Measurements from ENCODE around the gene NFATC2. TPM values are rescaled to one million over a fixed set of nuclear protein-coding genes. Genes with fewer than 3 reads are reported as not detected.

Gene NFATC2
- total RNA-seq, 1 donor, result 0.36 TPM

DNA sequence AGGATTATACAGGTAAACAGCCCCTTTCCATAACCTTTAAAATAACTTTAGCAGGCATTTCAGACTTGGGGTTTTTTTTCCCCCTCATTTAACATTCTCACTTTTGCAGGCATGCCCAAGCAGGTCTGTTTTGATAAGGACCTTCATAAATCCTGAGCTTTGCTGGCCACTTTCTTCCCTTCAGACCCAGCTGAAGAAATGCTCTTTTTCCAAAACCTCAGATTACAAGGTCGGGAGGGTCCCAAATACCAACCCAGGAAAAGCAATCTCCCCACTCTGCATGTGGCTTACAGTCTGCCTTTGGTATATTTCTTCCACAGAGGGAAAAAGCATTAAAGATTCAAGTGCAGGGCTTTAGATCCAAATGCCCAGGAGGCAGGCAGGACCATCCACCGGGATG is 6.8 kb downstream of the NFATC2 start:
- Histone ChIP-seq H3K4me3 (ENCODE audit: insufficient read depth, low read length) (no peak overlapping the region), H2AFZ (ENCODE audit: low read length) (no peak overlapping the region), H3K27ac (ENCODE audit: low read depth, low read length) (no peak overlapping the region), H3K36me3 (ENCODE audit: insufficient read depth, low read length) (no peaks in the 10 kb centered on the region), H3K4me2 (ENCODE audit: insufficient read depth, low read length) (no peak overlapping the region), H3K4me1 (ENCODE audit: insufficient read depth, low read length) (peaks cover 21% of the 10 kb centered on the region), H3K27me3 (ENCODE audit: insufficient read depth, low read length) (peaks cover 4% of the 10 kb centered on the region), H4K20me1 (ENCODE audit: insufficient read depth, low read length) (no peaks in the 10 kb centered on the region), H3K9me3 (ENCODE audit: low read depth, low read length) (no peaks in the 10 kb centered on the region), H3K79me2 (ENCODE audit: insufficient read depth, low read length) (no peaks in the 10 kb centered on the region)
- no peak for DNase-seq (ENCODE audit: insufficient read length, low spot score, missing footprints)
- TF ChIP-seq, protein P1, sequence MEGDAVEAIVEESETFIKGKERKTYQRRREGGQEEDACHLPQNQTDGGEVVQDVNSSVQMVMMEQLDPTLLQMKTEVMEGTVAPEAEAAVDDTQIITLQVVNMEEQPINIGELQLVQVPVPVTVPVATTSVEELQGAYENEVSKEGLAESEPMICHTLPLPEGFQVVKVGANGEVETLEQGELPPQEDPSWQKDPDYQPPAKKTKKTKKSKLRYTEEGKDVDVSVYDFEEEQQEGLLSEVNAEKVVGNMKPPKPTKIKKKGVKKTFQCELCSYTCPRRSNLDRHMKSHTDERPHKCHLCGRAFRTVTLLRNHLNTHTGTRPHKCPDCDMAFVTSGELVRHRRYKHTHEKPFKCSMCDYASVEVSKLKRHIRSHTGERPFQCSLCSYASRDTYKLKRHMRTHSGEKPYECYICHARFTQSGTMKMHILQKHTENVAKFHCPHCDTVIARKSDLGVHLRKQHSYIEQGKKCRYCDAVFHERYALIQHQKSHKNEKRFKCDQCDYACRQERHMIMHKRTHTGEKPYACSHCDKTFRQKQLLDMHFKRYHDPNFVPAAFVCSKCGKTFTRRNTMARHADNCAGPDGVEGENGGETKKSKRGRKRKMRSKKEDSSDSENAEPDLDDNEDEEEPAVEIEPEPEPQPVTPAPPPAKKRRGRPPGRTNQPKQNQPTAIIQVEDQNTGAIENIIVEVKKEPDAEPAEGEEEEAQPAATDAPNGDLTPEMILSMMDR (IDR thresholded peaks at IDR 0.05; ENCODE audit: extremely low read depth, low read depth, low read length), result no peak

DNA sequence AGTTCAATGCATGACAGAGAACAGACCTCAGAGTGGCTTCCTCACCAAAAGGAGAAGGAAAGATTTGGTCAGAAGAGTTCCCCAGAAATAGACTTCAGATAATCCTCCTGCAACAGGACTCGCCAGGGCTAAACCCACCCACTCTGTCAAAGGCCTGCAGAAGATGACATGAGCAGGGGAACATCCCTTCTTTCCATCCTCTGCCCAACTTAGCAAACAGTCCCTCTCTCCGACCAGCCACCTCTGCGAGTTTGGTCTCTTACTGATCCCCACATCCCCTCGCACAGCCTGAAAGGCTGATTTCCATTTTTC is 7.5 kb downstream of the NFATC2 start:
- TF ChIP-seq, protein P1 (IDR thresholded peaks at IDR 0.05; ENCODE audit: extremely low read depth, low read depth, low read length), result no peak
- H3K36me3 ChIP-seq (ENCODE audit: insufficient read depth, low read length), result no peaks in the 10 kb centered on the region
- no peak for DNase-seq (ENCODE audit: insufficient read length, low spot score, missing footprints)
- H3K27ac ChIP-seq (ENCODE audit: low read depth, low read length), result no peak overlapping the region
- H3K9me3 ChIP-seq (ENCODE audit: low read depth, low read length), result no peaks in the 10 kb centered on the region
- H4K20me1 ChIP-seq (ENCODE audit: insufficient read depth, low read length), result no peaks in the 10 kb centered on the region
- no peak overlapping the region for H3K4me2 ChIP-seq (ENCODE audit: insufficient read depth, low read length)
- H3K27me3 ChIP-seq (ENCODE audit: insufficient read depth, low read length), result no peaks in the 10 kb centered on the region
- H3K4me3 ChIP-seq (ENCODE audit: insufficient read depth, low read length), result no peak overlapping the region
- peaks cover 21% of the 10 kb centered on the region for H3K4me1 ChIP-seq (ENCODE audit: insufficient read depth, low read length)
- H2AFZ ChIP-seq (ENCODE audit: low read length), result no peak overlapping the region
- no peaks in the 10 kb centered on the region for H3K79me2 ChIP-seq (ENCODE audit: insufficient read depth, low read length)

DNA sequence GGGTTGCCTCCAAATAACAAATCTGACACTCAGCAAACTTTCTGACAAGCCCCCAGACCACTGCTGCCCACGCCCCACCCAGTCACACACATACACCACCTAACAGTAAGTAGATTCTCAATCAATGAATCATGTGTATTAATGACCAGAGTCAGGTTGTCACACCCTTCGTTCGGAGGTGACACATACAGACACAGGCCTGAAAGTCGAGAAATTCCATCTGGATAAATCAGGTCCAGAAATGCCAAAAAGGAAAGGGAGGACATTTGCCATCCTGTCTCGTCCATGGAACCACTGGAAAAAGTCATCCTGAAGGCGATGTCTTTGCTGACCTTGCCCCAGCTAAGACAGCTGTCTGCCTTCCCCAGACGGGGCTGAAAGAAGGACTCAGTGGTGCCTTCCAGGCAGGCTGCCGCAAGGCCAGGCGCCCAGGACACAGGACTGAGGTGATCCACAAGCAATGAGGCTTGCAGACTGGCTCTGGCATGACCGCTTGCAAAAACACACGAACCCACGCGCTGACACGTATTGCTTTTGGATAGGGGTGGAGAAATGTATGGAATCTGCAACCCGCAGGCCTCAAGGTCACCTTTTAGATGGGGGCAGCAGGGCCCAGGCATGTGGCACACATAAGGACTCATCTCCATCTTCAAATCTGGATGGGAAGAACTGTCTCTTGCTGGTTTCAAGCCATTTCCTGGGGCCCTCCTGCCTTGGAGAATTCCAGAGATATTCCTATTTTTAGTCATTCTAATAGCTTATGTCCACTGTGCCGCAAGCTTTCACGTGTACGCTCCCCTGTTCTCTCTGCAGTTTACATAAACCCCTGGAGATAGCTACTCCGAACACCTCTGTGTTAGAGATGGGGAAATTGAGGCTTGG is 9.0 kb downstream of the NFATC2 start:
- Histone ChIP-seq H3K27me3 (ENCODE audit: insufficient read depth, low read length) (no peaks in the 10 kb centered on the region), H3K9me3 (ENCODE audit: low read depth, low read length) (no peaks in the 10 kb centered on the region), H3K79me2 (ENCODE audit: insufficient read depth, low read length) (no peaks in the 10 kb centered on the region), H3K4me3 (ENCODE audit: insufficient read depth, low read length) (no peak overlapping the region), H3K4me1 (ENCODE audit: insufficient read depth, low read length) (peaks cover 21% of the 10 kb centered on the region), H3K36me3 (ENCODE audit: insufficient read depth, low read length) (no peaks in the 10 kb centered on the region), H2AFZ (ENCODE audit: low read length) (no peak overlapping the region), H3K27ac (ENCODE audit: low read depth, low read length) (peak overlapping the region; percentile 70), H3K4me2 (ENCODE audit: insufficient read depth, low read length) (peak overlapping the region; percentile 69), H4K20me1 (ENCODE audit: insufficient read depth, low read length) (no peaks in the 10 kb centered on the region)
- DNase-seq (ENCODE audit: insufficient read length, low spot score, missing footprints), result peak; percentile 85
- TF ChIP-seq, protein P1 (IDR thresholded peaks at IDR 0.05; ENCODE audit: extremely low read depth, low read depth, low read length), result no peak

DNA sequence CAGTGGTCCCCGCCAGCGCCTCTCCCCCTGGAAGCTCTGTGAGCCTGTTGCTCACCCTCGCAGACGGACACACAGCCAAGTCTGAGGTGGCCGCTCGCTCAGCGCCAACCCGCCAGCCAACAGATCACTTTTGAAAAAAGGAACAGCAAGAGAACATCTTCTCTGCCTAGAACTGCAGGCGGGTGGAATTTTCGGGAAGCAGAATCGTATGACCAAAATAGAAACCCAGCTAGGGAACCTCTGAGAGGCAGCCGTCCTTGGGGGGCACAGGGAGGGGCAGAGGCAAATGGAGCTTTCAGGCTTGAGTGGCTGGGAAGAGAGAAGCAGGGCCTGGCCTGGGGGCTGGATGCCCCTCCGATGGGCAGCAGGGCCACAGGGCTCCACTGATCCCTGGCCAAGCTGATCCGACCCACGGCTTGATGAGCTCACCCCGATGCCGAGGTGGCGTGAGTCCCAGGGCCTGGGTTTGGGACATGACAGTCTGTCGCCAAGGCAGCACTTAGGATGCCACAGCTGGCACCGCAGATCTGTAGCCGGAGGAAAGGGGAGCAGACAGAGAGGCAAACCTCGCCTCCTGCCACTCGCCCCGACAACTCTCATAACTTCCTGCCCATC is 9.8 kb downstream of the NFATC2 start:
- TF ChIP-seq, protein P1 (IDR thresholded peaks at IDR 0.05; ENCODE audit: extremely low read depth, low read depth, low read length), result no peak
- Histone ChIP-seq H3K79me2 (ENCODE audit: insufficient read depth, low read length) (no peaks in the 10 kb centered on the region), H3K27me3 (ENCODE audit: insufficient read depth, low read length) (no peaks in the 10 kb centered on the region), H2AFZ (ENCODE audit: low read length) (peak overlapping the region; percentile 72), H3K4me1 (ENCODE audit: insufficient read depth, low read length) (peaks cover 21% of the 10 kb centered on the region), H3K36me3 (ENCODE audit: insufficient read depth, low read length) (no peaks in the 10 kb centered on the region), H4K20me1 (ENCODE audit: insufficient read depth, low read length) (no peaks in the 10 kb centered on the region), H3K9me3 (ENCODE audit: low read depth, low read length) (no peaks in the 10 kb centered on the region), H3K4me2 (ENCODE audit: insufficient read depth, low read length) (peak overlapping the region; percentile 69), H3K4me3 (ENCODE audit: insufficient read depth, low read length) (peak overlapping the region; percentile 49), H3K27ac (ENCODE audit: low read depth, low read length) (peak overlapping the region; percentile 70)
- DNase-seq (ENCODE audit: insufficient read length, low spot score, missing footprints), result peak; percentile 92
